DND-41 (cell line): Measurements from ENCODE around the gene DLG2.

Experiments used
- ATAC-seq: fragments of 200-7000 bp; cut with Tn5 transposase; 3 replicates; pipeline ENCODE4 v1.9.1; 2021; ENCODE audit warnings: low read depth; ENCODE audit not compliant: insufficient read depth
- DNase-seq: peaks from one replicate; pipeline ENCODE4 v3.0.0-alpha.2; 2020
- H2AFZ ChIP-seq: 2 replicates; pipeline ENCODE4 v1.6.0; 2012; ENCODE audit warnings: low read depth, low read length
- H3K27ac ChIP-seq: 2 replicates; pipeline ENCODE4 v1.5.1; 2012; ENCODE audit warnings: low read length, inconsistent platforms
- H3K27me3 ChIP-seq: fragments of 200-600 bp; sonication (generic); 2 replicates; pipeline ENCODE4 v1.6.0; 2012; ENCODE audit warnings: low read length, mild to moderate bottlenecking, inconsistent platforms; ENCODE audit not compliant: insufficient read depth, poor library complexity
- H3K36me3 ChIP-seq: 2 replicates; pipeline ENCODE4 v1.5.1; 2012; ENCODE audit warnings: low read length, inconsistent platforms; ENCODE audit not compliant: insufficient read depth
- H3K4me1 ChIP-seq: 2 replicates; pipeline ENCODE4 v1.5.1; 2012; ENCODE audit warnings: mild to moderate bottlenecking, low read length; ENCODE audit not compliant: insufficient read depth
- H3K4me2 ChIP-seq: 2 replicates; pipeline ENCODE4 v1.6.0; 2012; ENCODE audit warnings: mild to moderate bottlenecking, moderate library complexity, low read length, inconsistent platforms; ENCODE audit not compliant: insufficient read depth
- H3K4me3 ChIP-seq, 2 experiments: fragments of 200-600 bp in 1 of 2; shearing (Covaris generic) in 1 of 2; 2 replicates each; pipeline ENCODE4 v1.5.1; 2012 to 2016; ENCODE audit warnings: inconsistent platforms in 2 of 2, low read length in 2 of 2, mild to moderate bottlenecking in 2 of 2, low read depth in 1 of 2, moderate library complexity in 1 of 2
- H3K79me2 ChIP-seq: 2 replicates; pipeline ENCODE4 v1.6.0; 2012; ENCODE audit warnings: low read length, inconsistent platforms; ENCODE audit not compliant: insufficient read depth
- H3K9ac ChIP-seq: 2 replicates; pipeline ENCODE4 v1.6.0; 2012; ENCODE audit warnings: low read depth, mild to moderate bottlenecking, inconsistent platforms, low read length, moderate library complexity
- H3K9me3 ChIP-seq: 2 replicates; pipeline ENCODE4 v1.5.1; 2012; ENCODE audit warnings: low read length, moderate library complexity, mild to moderate bottlenecking, inconsistent platforms; ENCODE audit not compliant: insufficient read depth, severe bottlenecking
- H4K20me1 ChIP-seq: 2 replicates; pipeline ENCODE4 v1.6.0; 2012; ENCODE audit warnings: low read length; ENCODE audit not compliant: insufficient read depth
- CTCF ChIP-seq: IDR thresholded peaks from 2 replicates; pipeline ENCODE4 v1.5.1; 2012; ENCODE audit warnings: borderline replicate concordance, low read length, moderate library complexity, mild to moderate bottlenecking; ENCODE audit not compliant: poor library complexity, severe bottlenecking; ENCODE audit errors: extremely low read depth
- EZH2 ChIP-seq: IDR thresholded peaks from 3 replicates; pipeline ENCODE4 v1.6.1; 2012; ENCODE audit warnings: borderline replicate concordance, low read depth, mild to moderate bottlenecking, moderate library complexity, low read length, inconsistent platforms; ENCODE audit not compliant: severe bottlenecking

DLG2 gene

GRCh38 chr11:84882056-84882455 is 745.1 kb downstream of the DLG2 start:
- H3K79me2 ChIP-seq, result no peaks in the 10 kb centered on the region
- H2AFZ ChIP-seq, result no peak overlapping the region
- H3K27ac ChIP-seq, result no peak overlapping the region
- H4K20me1 ChIP-seq, result no peaks in the 10 kb centered on the region
- H3K4me1 ChIP-seq, result no peaks in the 10 kb centered on the region
- no peaks in the 10 kb centered on the region for H3K36me3 ChIP-seq
- H3K9ac ChIP-seq, result no peak overlapping the region
- H3K27me3 ChIP-seq, result no peaks in the 10 kb centered on the region
- DNase-seq (no peak), ATAC-seq (no peak)
- no peak overlapping the region for H3K4me2 ChIP-seq
- no peak for TF ChIP-seq EZH2
- no peak for TF ChIP-seq CTCF
- H3K9me3 ChIP-seq, result no peaks in the 10 kb centered on the region
- H3K4me3 ChIP-seq, result no peak overlapping the region

- H3K27me3 ChIP-seq, result no peaks in the 10 kb centered on the region
- H3K9me3 ChIP-seq, result no peaks in the 10 kb centered on the region
- no peak overlapping the region for H3K4me3 ChIP-seq
- H3K4me1 ChIP-seq, result no peaks in the 10 kb centered on the region
- H3K9ac ChIP-seq, result no peak overlapping the region
- no peaks in the 10 kb centered on the region for H4K20me1 ChIP-seq
- no peak overlapping the region for H2AFZ ChIP-seq
- TF ChIP-seq EZH2 (no peak), CTCF (no peak)
- no peaks in the 10 kb centered on the region for H3K79me2 ChIP-seq
- H3K27ac ChIP-seq, result no peak overlapping the region
- ATAC-seq, result no peak
- DNase-seq, result no peak
- no peaks in the 10 kb centered on the region for H3K36me3 ChIP-seq
- H3K4me2 ChIP-seq, result no peak overlapping the region
These were observed 756.0 kb downstream of the DLG2 start for GRCh38 chr11:84871116-84871515.

- Histone ChIP-seq H3K79me2 (no peaks in the 10 kb centered on the region), H3K27me3 (no peaks in the 10 kb centered on the region), H3K27ac (no peak overlapping the region), H3K4me2 (no peak overlapping the region), H3K36me3 (no peaks in the 10 kb centered on the region), H3K9ac (no peak overlapping the region), H2AFZ (no peak overlapping the region), H4K20me1 (no peaks in the 10 kb centered on the region), H3K9me3 (no peaks in the 10 kb centered on the region), H3K4me1 (no peaks in the 10 kb centered on the region), H3K4me3 (no peak overlapping the region)
- ATAC-seq, result no peak
- TF ChIP-seq EZH2, result no peak
- TF ChIP-seq CTCF, result no peak
- DNase-seq, result no peak
These were observed 756.7 kb downstream of the DLG2 start for GRCh38 chr11:84870486-84870885.

- Histone ChIP-seq H3K27me3 (no peaks in the 10 kb centered on the region), H3K4me1 (no peaks in the 10 kb centered on the region), H3K9ac (no peak overlapping the region), H3K79me2 (no peaks in the 10 kb centered on the region), H4K20me1 (no peaks in the 10 kb centered on the region), H3K36me3 (no peaks in the 10 kb centered on the region), H3K4me3 (no peak overlapping the region), H2AFZ (no peak overlapping the region), H3K9me3 (no peaks in the 10 kb centered on the region), H3K27ac (no peak overlapping the region), H3K4me2 (no peak overlapping the region)
- DNase-seq (no peak), ATAC-seq (no peak)
- no peak for TF ChIP-seq EZH2
- TF ChIP-seq CTCF, result no peak
These were observed 760.2 kb downstream of the DLG2 start for GRCh38 chr11:84866922-84867321.
